ENCODE results near the gene EPC2.

- TF ChIP-seq CTCF (IDR thresholded peaks at IDR 0.05; ENCODE audit: low read length) (no peak), EZH2 (optimal IDR thresholded peaks at IDR 0.05; ENCODE audit: low read depth, low read length) (no peak), EZH2phosphoT487 (IDR thresholded peaks at IDR 0.05; ENCODE audit: low read length) (no peak)
Measured at GRCh38 chr2:148794558-148794957, 150.0 kb downstream of the EPC2 start.

Data from MM.1S (cell line).